Stimulated activated CD4-positive, alpha-beta T cell treated with anti-CD3 and anti-CD28 coated beads, Interleukin-1b, Interleukin-23, amount 100 ng/mL, for 24 hours (primary cell): ENCODE data around the gene DEDD.
A peak's percentile ranks its signal among the peaks of the same experiment; 100 is the strongest.

Experiments used
- DNase-seq, 4 experiments: peaks; one replicate each; pipeline ENCODE4 v3.0.0-alpha.2; 2020; ENCODE audit warnings: low read depth in 4 of 4, low spot score in 1 of 4

The DEDD gene

DNA sequence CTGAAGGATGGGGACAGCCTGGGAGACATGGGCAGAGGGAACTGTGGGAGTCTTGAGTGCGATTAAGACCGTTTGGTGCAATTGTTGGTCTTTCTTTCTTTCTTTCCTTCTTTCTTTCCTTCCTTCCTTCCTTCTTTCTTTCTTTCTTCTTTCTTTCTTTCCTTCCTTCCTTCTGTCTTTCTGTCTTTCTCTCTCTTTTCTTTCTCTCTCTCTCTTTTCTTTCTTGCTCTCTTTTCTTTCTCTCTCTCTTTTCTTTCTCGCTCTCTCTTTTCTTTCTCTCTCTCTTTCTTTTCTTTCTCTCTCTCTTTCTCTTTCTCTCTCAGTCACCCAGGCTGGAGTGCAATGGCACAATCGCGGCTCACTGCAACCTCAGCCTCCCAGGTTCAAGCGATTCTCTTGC lies 37.2 kb downstream of the DEDD start:
- no peak for DNase-seq

DNA sequence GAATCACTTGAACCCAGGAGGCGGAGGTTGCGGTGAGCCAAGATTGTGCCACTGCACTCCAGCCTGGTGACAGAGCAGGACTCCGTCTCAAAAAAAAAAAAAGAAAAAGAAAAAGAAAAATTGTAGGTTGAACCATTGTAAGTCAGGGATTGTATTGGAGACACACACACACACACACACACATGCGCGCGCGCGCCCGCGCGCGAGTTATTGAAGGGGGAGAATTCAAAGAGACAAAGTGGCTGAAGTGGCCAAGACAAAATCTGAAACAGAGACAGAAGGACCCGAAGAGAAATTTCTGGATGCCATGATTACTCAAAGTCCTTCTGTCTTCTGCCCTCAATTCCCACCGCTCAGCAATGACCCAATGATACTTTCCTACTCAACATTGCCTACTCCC lies 38.0 kb downstream of the DEDD start:
- no peak for DNase-seq

DNA sequence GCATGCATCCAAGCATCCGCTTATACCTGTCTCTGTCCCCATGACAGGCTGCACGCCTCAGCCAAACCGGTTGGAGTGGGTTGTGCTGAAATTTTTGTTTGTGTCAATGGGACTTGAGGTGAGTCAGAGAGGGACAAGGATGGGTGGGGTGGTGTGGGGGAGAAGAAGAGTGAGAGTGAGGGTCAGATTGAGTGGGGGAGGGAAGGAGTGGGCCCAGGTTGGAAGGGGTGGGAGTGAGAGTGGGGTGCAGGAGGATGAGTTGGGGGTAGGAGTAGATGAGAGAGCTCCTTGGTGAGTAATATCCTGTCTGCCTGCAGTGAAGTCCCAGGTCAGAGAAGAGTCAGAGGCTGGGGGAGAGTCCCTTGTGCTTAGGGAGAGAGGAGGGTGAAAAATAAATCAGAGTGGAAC lies 39.8 kb downstream of the DEDD start:
- DNase-seq: peak in 2 of 4 experiments; percentile 23 to 48

GRCh38 chr1:161091796-161092507 lies 40.5 kb downstream of the DEDD start:
- DNase-seq: no peak

DNA sequence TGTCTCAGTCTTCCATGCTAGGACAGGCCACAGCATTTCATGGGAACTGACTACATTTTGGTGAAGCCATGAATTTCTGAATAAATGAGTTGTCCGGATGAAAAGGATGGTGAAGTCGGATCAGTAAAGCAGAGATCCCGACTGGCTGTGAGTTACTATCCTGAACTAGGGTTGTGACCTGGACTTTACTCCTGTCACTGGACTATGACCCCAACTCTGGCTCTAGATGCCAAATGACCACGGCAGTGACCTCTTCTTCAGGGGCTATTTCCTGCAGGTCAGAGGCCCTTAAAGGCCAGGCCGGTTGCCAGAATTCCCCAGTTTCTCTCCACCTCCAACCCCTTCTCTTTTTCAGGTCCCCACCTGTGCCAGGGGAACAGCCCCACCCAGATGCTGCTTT lies 41.4 kb downstream of the DEDD start:
- no peak for DNase-seq

DNA sequence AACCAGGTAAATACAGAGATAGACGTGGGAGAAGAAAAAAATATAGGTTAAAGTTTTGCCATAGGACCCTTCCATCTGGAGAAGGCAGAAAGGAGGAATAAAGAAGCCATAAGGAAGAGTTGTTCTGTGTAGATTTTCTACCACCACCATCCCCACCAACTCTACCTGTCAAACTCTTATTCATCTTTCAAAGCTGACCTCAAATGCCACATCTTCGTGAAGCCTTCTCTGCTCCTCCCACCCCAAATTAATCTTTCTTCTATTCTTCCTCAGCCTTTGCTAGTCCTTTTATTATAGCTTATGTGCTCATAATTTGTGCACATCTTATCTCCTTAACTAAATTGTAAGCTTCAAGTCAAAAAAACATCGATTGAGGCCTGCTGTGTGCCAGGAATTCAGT lies 41.9 kb downstream of the DEDD start:
- no peak for DNase-seq

- no peak for DNase-seq
Observed at GRCh38 chr1:161089938-161090337, 42.5 kb downstream of the DEDD start.

DNA sequence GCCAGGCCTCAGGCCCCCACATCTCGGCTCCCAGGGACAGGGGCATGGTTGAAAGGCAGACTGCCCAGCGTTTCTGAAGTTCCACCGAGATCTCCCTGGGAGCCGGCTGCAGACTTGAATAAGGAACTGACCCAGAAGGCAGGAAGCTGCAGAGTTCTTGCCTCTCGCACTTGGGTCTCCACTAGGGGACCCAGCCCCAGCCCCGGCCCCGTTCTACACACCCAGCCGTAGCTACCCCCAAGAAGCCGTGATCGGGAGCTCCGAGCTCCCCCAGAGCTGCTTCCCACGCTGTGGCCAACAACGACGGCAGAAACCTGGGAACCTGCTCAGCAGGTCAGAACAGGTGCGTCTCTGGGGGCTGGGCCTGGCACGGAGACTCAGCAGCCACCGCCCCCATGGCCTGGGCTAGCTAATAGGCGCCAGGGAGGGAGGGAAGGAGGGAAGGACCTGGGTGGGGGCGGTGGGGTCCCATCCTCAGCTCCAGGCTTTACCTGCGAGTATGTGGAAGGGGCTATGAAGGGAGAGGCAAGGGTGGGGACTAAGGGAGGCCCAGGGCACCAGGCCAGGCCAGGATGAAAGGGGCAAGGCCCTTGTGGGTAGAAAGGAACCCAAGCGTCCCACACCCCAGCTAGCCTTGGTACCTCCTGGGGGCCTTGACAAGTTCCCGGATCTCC lies 43.1 kb downstream of the DEDD start, which contains the start of gene NECTIN4:
NECTIN4 (minus strand) TSS at position 308 of the 674 bp plus-strand sequence; CDS start at position 46, 262 bp downstream.
- no peak for DNase-seq

DNA sequence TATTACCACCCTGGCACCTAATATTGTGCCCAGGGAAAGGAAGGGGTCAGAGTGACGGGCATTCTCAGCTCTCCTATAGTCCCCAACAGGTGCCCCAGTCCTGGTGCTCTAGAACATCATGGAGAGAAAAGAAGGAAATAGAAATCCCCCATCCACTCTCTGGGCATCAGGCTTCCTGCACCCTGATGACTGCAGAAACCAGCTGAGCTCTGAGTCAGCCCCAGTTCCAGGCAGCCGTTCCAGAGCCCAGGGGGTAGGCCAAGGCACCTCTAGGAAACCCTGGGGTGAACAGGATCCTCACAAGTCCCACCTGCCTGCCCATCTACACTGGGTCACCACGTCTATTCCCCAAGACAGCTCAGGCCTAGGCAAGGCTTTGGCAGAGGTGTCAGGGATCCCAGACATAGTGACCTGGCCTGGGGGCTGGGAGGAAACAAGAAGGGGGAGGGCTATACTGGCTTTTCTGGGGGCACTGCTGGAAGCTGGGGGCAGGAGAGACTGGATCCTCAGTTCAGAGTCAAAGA lies 43.8 kb downstream of the DEDD start:
- DNase-seq: no peak

DNA sequence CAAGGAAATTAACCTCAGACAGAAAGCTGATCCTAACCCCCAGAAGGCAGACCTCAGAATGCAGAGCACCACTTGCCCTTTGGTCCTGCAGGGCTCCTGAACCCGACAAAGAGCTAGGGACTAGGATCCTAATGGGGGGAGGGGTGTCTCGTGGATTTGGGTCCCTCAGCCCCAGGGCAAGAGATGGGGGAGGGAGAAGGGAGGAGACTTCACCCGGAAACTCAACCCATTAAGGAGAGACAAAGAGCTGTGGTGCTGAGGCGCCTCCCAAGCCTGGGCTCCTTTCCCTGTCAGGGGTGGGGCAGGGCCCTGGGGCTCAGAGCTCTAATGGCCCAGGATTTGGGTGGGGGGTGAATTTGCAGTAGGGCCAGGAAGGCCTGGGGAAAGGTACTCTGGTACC lies 46.0 kb downstream of the DEDD start:
- DNase-seq: no peak

- no peak for DNase-seq
Observed at GRCh38 chr1:161085165-161085564, 47.3 kb downstream of the DEDD start.

DNA sequence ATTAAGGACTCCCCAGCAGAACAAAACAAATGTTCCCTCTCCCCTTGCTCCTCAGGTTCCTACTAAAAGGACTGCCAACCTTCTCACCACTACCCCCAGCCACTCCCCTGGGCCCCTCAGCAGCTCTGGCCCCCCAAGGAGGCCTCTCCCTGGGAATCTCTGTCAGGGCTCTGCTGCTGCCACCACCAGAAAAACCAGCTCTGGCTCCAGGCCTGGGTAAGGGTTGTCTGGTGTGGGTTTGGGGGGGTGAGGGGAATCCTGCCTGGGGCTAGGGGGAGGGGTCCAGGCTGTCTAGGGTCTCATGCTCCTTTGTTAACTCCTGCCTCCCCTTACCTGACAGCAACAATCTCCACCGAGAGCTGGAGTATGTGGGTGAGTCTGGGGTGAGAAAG lies 47.9 kb downstream of the DEDD start:
- DNase-seq: no peak

- DNase-seq: no peak
Observed at GRCh38 chr1:161083748-161084596, 48.5 kb downstream of the DEDD start.

DNA sequence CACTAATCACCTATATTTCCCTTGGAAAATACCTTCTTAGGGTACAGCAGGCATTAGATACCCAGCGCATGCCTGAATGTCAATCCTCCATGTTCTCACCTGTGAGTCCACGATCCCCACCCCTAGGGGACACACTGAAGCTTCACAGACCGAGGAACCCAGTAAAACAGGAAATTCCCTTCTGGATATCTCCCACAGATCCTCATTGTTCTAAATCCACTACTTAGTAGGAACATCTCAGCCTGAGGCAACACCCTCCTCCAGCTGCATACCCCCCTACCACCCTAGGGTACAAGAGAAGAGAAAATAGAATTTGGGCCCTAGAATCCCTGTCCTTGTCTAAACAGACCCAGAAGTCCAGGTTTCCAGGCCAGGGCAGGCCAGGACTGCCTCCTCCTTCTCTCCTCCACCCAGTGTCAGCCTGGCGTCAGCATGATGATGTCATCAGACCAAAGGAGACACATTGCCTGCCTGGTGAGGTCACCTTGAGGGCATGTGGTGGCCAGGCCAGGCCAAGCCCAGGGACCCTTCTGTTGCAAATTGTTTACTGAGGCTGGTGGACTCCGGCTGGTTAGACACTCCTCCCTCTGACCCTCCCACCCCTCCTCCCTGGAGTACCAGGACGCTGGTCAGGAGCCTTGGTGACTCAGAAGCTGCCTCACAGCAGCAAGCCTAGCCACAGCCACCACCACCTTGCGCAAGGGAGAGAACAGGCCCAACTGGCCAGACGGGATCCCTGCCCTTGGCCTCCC lies 49.3 kb downstream of the DEDD start:
- DNase-seq: no peak

GRCh38 chr1:161082483-161082882 lies 50.0 kb downstream of the DEDD start:
- DNase-seq: no peak

DNA sequence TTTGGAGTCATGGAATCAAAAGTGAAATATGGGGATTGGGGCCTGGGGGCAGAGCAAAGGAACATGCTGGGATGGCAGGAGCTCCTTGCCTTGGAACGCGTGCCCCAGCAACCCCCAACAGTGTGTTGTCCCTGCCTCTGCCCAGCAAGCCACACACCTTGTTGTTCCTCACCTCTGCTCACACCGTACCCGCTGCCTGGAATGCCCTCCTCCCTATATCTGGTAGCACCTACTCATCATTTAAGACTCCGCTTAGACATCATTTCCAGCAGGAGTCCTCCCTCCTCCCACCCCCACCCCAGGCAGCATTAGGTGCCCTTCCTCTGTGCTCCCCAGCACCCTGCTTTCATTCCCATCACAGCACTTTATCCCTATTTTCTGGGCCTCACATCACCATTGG lies 50.9 kb downstream of the DEDD start:
- DNase-seq: no peak

GRCh38 chr1:161080441-161081405 lies 51.7 kb downstream of the DEDD start:
- no peak for DNase-seq

- DNase-seq: no peak
Observed at GRCh38 chr1:161079436-161080110, 52.9 kb downstream of the DEDD start.

GRCh38 chr1:161077426-161077825 lies 55.0 kb downstream of the DEDD start:
- DNase-seq: no peak
